Bronchial epithelial cell (primary cell): ENCODE results near the gene JAKMIP1. TPM values are rescaled to one million over a fixed set of nuclear protein-coding genes. Genes with fewer than 3 reads are reported as not detected.

Experiments used
- DNase-seq: peaks from one replicate; pipeline ENCODE4 v3.0.0-alpha.2; 2010; ENCODE audit warnings: low read depth
- FAIRE-seq: peaks from 2 replicates; lab custom pipeline; 2011; peaks lifted over from hg19 to GRCh38; lab: Jason Lieb, UNC
- H3K27me3 ChIP-seq: 2 replicates; pipeline ENCODE4 v1.5.1; 2011; ENCODE audit warnings: low read length; ENCODE audit not compliant: control insufficient read depth, insufficient read depth
- H3K36me3 ChIP-seq: 2 replicates; pipeline ENCODE4 v1.5.1; 2011; ENCODE audit warnings: low read length; ENCODE audit not compliant: control insufficient read depth, insufficient read depth
- H3K4me3 ChIP-seq: 2 replicates; pipeline ENCODE4 v1.5.1; 2011; ENCODE audit warnings: mild to moderate bottlenecking, low read depth, low read length, control low read depth
- CTCF ChIP-seq: IDR thresholded peaks from 2 replicates; pipeline ENCODE4 v1.5.1; 2011; ENCODE audit warnings: mild to moderate bottlenecking, moderate library complexity, low read length, control low read depth, inconsistent platforms; ENCODE audit not compliant: insufficient read depth, severe bottlenecking
- total RNA-seq: library from RNA; depleted of rRNA; stranded (reverse); fragments of >200 nt; gene quantifications from 2 replicates; pipeline ENCODE4 v1.2.1, GENCODE V29; 2014

JAKMIP1 gene
- total RNA-seq, 1 donor from 2014 or later = not detected

- Histone ChIP-seq H3K27me3 (no peaks in the 10 kb centered on the region), H3K4me3 (no peak overlapping the region), H3K36me3 (no peaks in the 10 kb centered on the region)
- peak; percentile 64 for FAIRE-seq
- DNase-seq = no peak
- TF ChIP-seq CTCF = no peak
These were observed 30.1 kb upstream of the JAKMIP1 start for GRCh38 chr4:6230502-6230785.

- FAIRE-seq (no peak), DNase-seq (no peak)
- Histone ChIP-seq H3K36me3 (no peaks in the 10 kb centered on the region), H3K27me3 (no peaks in the 10 kb centered on the region), H3K4me3 (no peak overlapping the region)
- no peak for TF ChIP-seq CTCF
These were observed 29.5 kb upstream of the JAKMIP1 start for GRCh38 chr4:6229671-6230501.

GRCh38 chr4:6229095-6229494 is 28.7 kb upstream of the JAKMIP1 start:
- FAIRE-seq (no peak), DNase-seq (no peak)
- Histone ChIP-seq H3K27me3 (no peaks in the 10 kb centered on the region), H3K4me3 (no peak overlapping the region), H3K36me3 (no peaks in the 10 kb centered on the region)
- TF ChIP-seq CTCF = no peak

- TF ChIP-seq CTCF = no peak
- no peak for DNase-seq
- H3K4me3 ChIP-seq = no peak overlapping the region
- FAIRE-seq = no peak
- no peaks in the 10 kb centered on the region for H3K27me3 ChIP-seq
- no peaks in the 10 kb centered on the region for H3K36me3 ChIP-seq
These were observed 28.1 kb upstream of the JAKMIP1 start for GRCh38 chr4:6228158-6229067.

GRCh38 chr4:6227412-6228157 is 27.2 kb upstream of the JAKMIP1 start:
- no peak for TF ChIP-seq CTCF

More at GRCh38 chr4:6227412-6228157, 27.2 kb upstream of the JAKMIP1 start:
- Histone ChIP-seq H3K4me3 (no peak overlapping the region), H3K36me3 (no peaks in the 10 kb centered on the region), H3K27me3 (no peaks in the 10 kb centered on the region)
- DNase-seq (no peak), FAIRE-seq (no peak)
